ENCODE data around the gene ARHGAP8. TPM values are rescaled to one million over a fixed set of nuclear protein-coding genes. Genes with fewer than 3 reads are reported as not detected.

Gene ARHGAP8
- polyA plus RNA-seq, 3 donors = 0.03 TPM; not detected in 2

GRCh38 chr22:44732017-44732561 lies 20.3 kb upstream of the ARHGAP8 start:
- H3K79me2 ChIP-seq (ENCODE audit: insufficient read depth, low read length) = no peaks in the 10 kb centered on the region
- TF ChIP-seq CTCF (IDR thresholded peaks at IDR 0.05) = no peak
- no peaks in the 10 kb centered on the region for H3K36me3 Mint-ChIP-seq
- H4K20me1 ChIP-seq (ENCODE audit: insufficient read depth, low read length) = no peaks in the 10 kb centered on the region
- no peak overlapping the region for H2AFZ ChIP-seq (ENCODE audit: insufficient read depth, low read depth, low read length, poor library complexity, severe bottlenecking)
- no peaks in the 10 kb centered on the region for H3K36me3 ChIP-seq (replicated peaks in 1 of 2; ENCODE audit: control insufficient read depth in 1 of 2, insufficient read depth in 2 of 2, low read length in 2 of 2)
- no peak overlapping the region for H3K4me3 Mint-ChIP-seq
- no peak overlapping the region for H3K4me3 ChIP-seq (replicated peaks in 1 of 3; ENCODE audit: low read depth in 2 of 3, low read length in 3 of 3)
- peaks cover 0 to 9% of the 10 kb centered on the region in 2 donors for H3K27me3 ChIP-seq (ENCODE audit: control insufficient read depth in 2 of 2, insufficient read depth in 2 of 2, low read length in 2 of 2)
- H3K4me2 ChIP-seq (replicated peaks; ENCODE audit: extremely low read depth, low read length, poor library complexity, severe bottlenecking) = no peak overlapping the region
- intact Hi-C loops (cut with micrococcal nuclease) = no loop called here
- H3K9me3 Mint-ChIP-seq = peaks cover 0 to 3% (median 0%) of the 10 kb centered on the region in 7 donors
- H3K9me3 ChIP-seq (replicated peaks in 1 of 2; ENCODE audit: control insufficient read depth in 1 of 2, insufficient read depth in 1 of 2, low read length in 2 of 2) = no peaks in the 10 kb centered on the region
- H3K4me1 ChIP-seq (ENCODE audit: control insufficient read depth in 1 of 2, insufficient read depth in 2 of 2, low read length in 2 of 2) = peaks cover 14 to 15% of the 10 kb centered on the region in 2 donors
- peaks cover 10% of the 10 kb centered on the region for H3K4me1 Mint-ChIP-seq
- no peak overlapping the region for H3K27ac ChIP-seq (ENCODE audit: low read depth in 1 of 2, low read length in 2 of 2)
- H3K27ac Mint-ChIP-seq = peak overlapping the region in 1 of 7 donors; percentile 38
- 88% methylated on average over 18 of the region's 21 CpGs for WGBS (ENCODE audit: insufficient coverage)
- DNase-seq = no peak
- no peak overlapping the region for H3K9ac ChIP-seq (ENCODE audit: insufficient read depth, low read length, poor library complexity, severe bottlenecking)
- H3K27me3 Mint-ChIP-seq (ENCODE audit: low read depth in 3 of 3) = peaks cover 3 to 22% (median 12%) of the 10 kb centered on the region in 3 donors

- no peak overlapping the region for H3K27ac ChIP-seq (ENCODE audit: low read depth in 1 of 2, low read length in 2 of 2)
- no peak overlapping the region for H3K4me2 ChIP-seq (replicated peaks; ENCODE audit: extremely low read depth, low read length, poor library complexity, severe bottlenecking)
- H3K9me3 ChIP-seq (replicated peaks in 1 of 2; ENCODE audit: control insufficient read depth in 1 of 2, insufficient read depth in 1 of 2, low read length in 2 of 2) = no peaks in the 10 kb centered on the region
- peaks cover 0 to 9% of the 10 kb centered on the region in 2 donors for H3K27me3 ChIP-seq (ENCODE audit: control insufficient read depth in 2 of 2, insufficient read depth in 2 of 2, low read length in 2 of 2)
- no peak for DNase-seq
- no peaks in the 10 kb centered on the region for H3K79me2 ChIP-seq (ENCODE audit: insufficient read depth, low read length)
- peaks cover 0 to 3% (median 0%) of the 10 kb centered on the region in 7 donors for H3K9me3 Mint-ChIP-seq
- intact Hi-C loops (cut with micrococcal nuclease) = no loop called here
- no peaks in the 10 kb centered on the region for H4K20me1 ChIP-seq (ENCODE audit: insufficient read depth, low read length)
- H3K27ac Mint-ChIP-seq = peak overlapping the region in 1 of 7 donors; percentile 34
- H3K4me3 ChIP-seq (replicated peaks in 1 of 3; ENCODE audit: low read depth in 2 of 3, low read length in 3 of 3) = no peak overlapping the region
- peaks cover 14 to 15% of the 10 kb centered on the region in 2 donors for H3K4me1 ChIP-seq (ENCODE audit: control insufficient read depth in 1 of 2, insufficient read depth in 2 of 2, low read length in 2 of 2)
- peaks cover 3 to 20% (median 12%) of the 10 kb centered on the region in 3 donors for H3K27me3 Mint-ChIP-seq (ENCODE audit: low read depth in 3 of 3)
- H3K4me3 Mint-ChIP-seq = no peak overlapping the region
- WGBS (ENCODE audit: insufficient coverage) = 92% methylated on average over 27 of the region's 27 CpGs
- H3K36me3 Mint-ChIP-seq = no peaks in the 10 kb centered on the region
- no peak overlapping the region for H3K9ac ChIP-seq (ENCODE audit: insufficient read depth, low read length, poor library complexity, severe bottlenecking)
- H3K36me3 ChIP-seq (replicated peaks in 1 of 2; ENCODE audit: control insufficient read depth in 1 of 2, insufficient read depth in 2 of 2, low read length in 2 of 2) = no peaks in the 10 kb centered on the region
- peaks cover 10% of the 10 kb centered on the region for H3K4me1 Mint-ChIP-seq
- no peak overlapping the region for H2AFZ ChIP-seq (ENCODE audit: insufficient read depth, low read depth, low read length, poor library complexity, severe bottlenecking)
- no peak for TF ChIP-seq CTCF (IDR thresholded peaks at IDR 0.05)
Observed at GRCh38 chr22:44732661-44733060, 19.7 kb upstream of the ARHGAP8 start.

Measured in CD14-positive monocyte (primary cell).